HCT116 (cell line): ENCODE data around the gene PSMC3. TPM values are rescaled to one million over a fixed set of nuclear protein-coding genes. Genes with fewer than 3 reads are reported as not detected.

Experiments used
- ATAC-seq: fragments of 200-7000 bp; cut with Tn5 transposase; 2 replicates; pipeline ENCODE4 v1.9.1; 2020; ENCODE audit warnings: mild to moderate bottlenecking, moderate library complexity
- BruUV-seq: library from RNA; stranded (reverse); fragments of 400-500 nt; replicated peaks from 2 replicates; lab custom pipeline; 2021; lab: Mats Ljungman, UMichigan
- CTCF ChIA-PET: fragments of 300-600 bp; sonication (Branson Sonifier 250); formaldehyde crosslinking; loops from one replicate; lab custom pipeline; 2021; ENCODE audit warnings: antibody characterized with exemption; lab: Charles Lee
- POLR2A ChIA-PET: fragments of 300-600, 350-600 bp; sonication (Branson Sonifier 250); formaldehyde crosslinking; loops from one replicate; lab custom pipeline; 2021; ENCODE audit warnings: antibody characterized with exemption; lab: Charles Lee
- RAD21 ChIA-PET, 2 experiments: fragments of 300-600 bp; sonication (Branson Sonifier 250); formaldehyde crosslinking; loops; one replicate each; lab custom pipeline; 2023; ENCODE audit warnings: low total read pairs in 2 of 2; ENCODE audit not compliant: uncharacterized antibody in 2 of 2, unreplicated experiment in 2 of 2, low non-redundant PET in 1 of 2; lab: Charles Lee
- DNase-seq: peaks from one replicate; pipeline ENCODE4 v3.0.0-alpha.2; 2010; ENCODE audit warnings: low read depth, low spot score
- H2AFZ ChIP-seq: fragments of 200-600 bp; shearing (Covaris generic), sonication (generic); 2 replicates; pipeline ENCODE4 v1.6.1; 2017; ENCODE audit warnings: low read depth, mixed run types, mixed read lengths, antibody characterized with exemption, low read length; ENCODE audit not compliant: poor library complexity, severe bottlenecking
- H3K27ac ChIP-seq: 2 replicates; pipeline ENCODE4 v1.5.1; 2012; ENCODE audit warnings: low read depth, low read length
- H3K27me3 ChIP-seq: fragments of 200-600 bp; sonication (generic); 2 replicates; pipeline ENCODE4 v1.6.1; 2016; ENCODE audit warnings: mixed run types, low read length, mixed read lengths; ENCODE audit not compliant: insufficient read depth
- H3K36me3 ChIP-seq, 2 experiments: fragments of 200-500 bp in 1 of 2; fragments of 200-600 bp in 1 of 2; sonication (Bioruptor generic) in 1 of 2; sonication (generic) in 1 of 2; 2 replicates each; pipeline versions ENCODE4 v1.5.1 to v1.6.1; 2014 to 2016; ENCODE audit warnings: low read length in 2 of 2, inconsistent platforms in 1 of 2, mixed read lengths in 1 of 2, mixed run types in 1 of 2; ENCODE audit not compliant: insufficient read depth in 2 of 2, control insufficient read depth in 1 of 2
- H3K4me1 ChIP-seq, 2 experiments: fragments of 200-600 bp in 1 of 2; sonication (generic) in 1 of 2; 2 replicates each; pipeline versions ENCODE4 v1.5.1 to v1.6.1; 2012 to 2017; ENCODE audit warnings: low read length in 2 of 2, inconsistent platforms in 1 of 2, mild to moderate bottlenecking in 1 of 2, mixed read lengths in 1 of 2, mixed run types in 1 of 2, moderate library complexity in 1 of 2; ENCODE audit not compliant: insufficient read depth in 2 of 2, control insufficient read depth in 1 of 2
- H3K4me2 ChIP-seq: fragments of 200-600 bp; sonication (generic); 2 replicates; pipeline ENCODE4 v1.6.1; 2017; ENCODE audit warnings: mixed run types, low read length, mixed read lengths
- H3K4me3 ChIP-seq, 2 experiments: fragments of 200-600 bp in 1 of 2; sonication (generic) in 1 of 2; replicated peaks in 1 of 2; 2 replicates each; pipeline ENCODE4 v1.5.1; 2011 to 2016; ENCODE audit warnings: low read length in 2 of 2, control low read depth in 1 of 2, low read depth in 1 of 2, mild to moderate bottlenecking in 1 of 2, mixed read lengths in 1 of 2, mixed run types in 1 of 2
- H3K79me2 ChIP-seq: fragments of 200-600 bp; sonication (generic); 2 replicates; pipeline ENCODE4 v1.6.1; 2017; ENCODE audit warnings: mild to moderate bottlenecking, mixed run types, low read length, moderate library complexity, mixed read lengths; ENCODE audit not compliant: insufficient read depth
- H3K9ac ChIP-seq: fragments of 200-600 bp; sonication (generic); 2 replicates; pipeline ENCODE4 v1.6.1; 2016; ENCODE audit warnings: low read length, mixed read lengths
- H3K9me2 ChIP-seq: fragments of 200-600 bp; sonication (generic), shearing (Covaris generic); 2 replicates; pipeline ENCODE4 v1.6.1; 2017; ENCODE audit warnings: mixed run types, mild to moderate bottlenecking, moderate library complexity; ENCODE audit not compliant: insufficient read depth
- H3K9me3 ChIP-seq, 2 experiments: fragments of 200-500 bp in 1 of 2; fragments of 200-600 bp in 1 of 2; sonication (Bioruptor generic) in 1 of 2; sonication (generic) in 1 of 2; 2 replicates each; pipeline ENCODE4 v1.6.1; 2014 to 2017; ENCODE audit warnings: low read length in 2 of 2, mixed read lengths in 2 of 2, inconsistent platforms in 1 of 2, low read depth in 1 of 2, mild to moderate bottlenecking in 1 of 2, mixed run types in 1 of 2, moderate library complexity in 1 of 2; ENCODE audit not compliant: control insufficient read depth in 1 of 2, insufficient read depth in 1 of 2
- H4K20me1 ChIP-seq: fragments of 200-600 bp; sonication (generic), shearing (Covaris generic); 2 replicates; pipeline ENCODE4 v1.6.1; 2017; ENCODE audit warnings: mixed run types, mild to moderate bottlenecking, moderate library complexity; ENCODE audit not compliant: insufficient read depth
- ATF3 ChIP-seq: IDR thresholded peaks from 2 replicates; pipeline ENCODE4 v1.6.1; 2012
- CEBPB ChIP-seq: IDR thresholded peaks from 2 replicates; pipeline ENCODE4 v1.6.1; 2012; ENCODE audit warnings: low read depth
- EGR1 ChIP-seq: IDR thresholded peaks from 2 replicates; pipeline ENCODE4 v1.6.1; 2012; ENCODE audit warnings: low read depth
- EZH2phosphoT487 ChIP-seq: fragments of 200-600 bp; IDR thresholded peaks from 2 replicates; pipeline ENCODE4 v1.6.1; 2018; ENCODE audit warnings: antibody characterized with exemption, borderline replicate concordance
- FOSL1 ChIP-seq: IDR thresholded peaks from 2 replicates; pipeline ENCODE4 v1.6.1; 2012; ENCODE audit warnings: low read depth
- JUND ChIP-seq: IDR thresholded peaks from 2 replicates; pipeline ENCODE4 v1.6.1; 2012
- RAD21 ChIP-seq: IDR thresholded peaks from 2 replicates; pipeline ENCODE4 v1.6.1; 2012; ENCODE audit warnings: low read depth, mild to moderate bottlenecking
- SIN3A ChIP-seq: IDR thresholded peaks from 2 replicates; pipeline ENCODE4 v1.6.1; 2012; ENCODE audit warnings: low read depth
- SP1 ChIP-seq: IDR thresholded peaks from 2 replicates; pipeline ENCODE4 v1.6.1; 2012; ENCODE audit warnings: low read depth
- YY1 ChIP-seq: IDR thresholded peaks from 2 replicates; pipeline ENCODE4 v1.6.1; 2011; ENCODE audit warnings: low read length, low read depth, moderate library complexity, mild to moderate bottlenecking; ENCODE audit not compliant: insufficient replicate concordance; ENCODE audit errors: extremely low read depth
- intact Hi-C: fragments of 100-400 bp; cut with micrococcal nuclease; formaldehyde crosslinking; loops from 2 replicates; pipeline ENCODE4 v1.10.0; 2022
- total RNA-seq: library from RNA; stranded (reverse); gene quantifications from one replicate; pipeline ENCODE4 v1.2.1, GENCODE V29; 2021; ENCODE audit not compliant: unreplicated experiment
- TF ChIP-seq, protein P1 (sequence below): IDR thresholded peaks from 2 replicates; pipeline ENCODE4 v1.6.1; 2012; ENCODE audit warnings: low read depth
- TF ChIP-seq, protein P2 (sequence below): IDR thresholded peaks from 2 replicates; pipeline ENCODE4 v1.6.1; 2012

The PSMC3 gene
- total RNA-seq, 1 experiment from 2014 or later: 155 TPM

DNA sequence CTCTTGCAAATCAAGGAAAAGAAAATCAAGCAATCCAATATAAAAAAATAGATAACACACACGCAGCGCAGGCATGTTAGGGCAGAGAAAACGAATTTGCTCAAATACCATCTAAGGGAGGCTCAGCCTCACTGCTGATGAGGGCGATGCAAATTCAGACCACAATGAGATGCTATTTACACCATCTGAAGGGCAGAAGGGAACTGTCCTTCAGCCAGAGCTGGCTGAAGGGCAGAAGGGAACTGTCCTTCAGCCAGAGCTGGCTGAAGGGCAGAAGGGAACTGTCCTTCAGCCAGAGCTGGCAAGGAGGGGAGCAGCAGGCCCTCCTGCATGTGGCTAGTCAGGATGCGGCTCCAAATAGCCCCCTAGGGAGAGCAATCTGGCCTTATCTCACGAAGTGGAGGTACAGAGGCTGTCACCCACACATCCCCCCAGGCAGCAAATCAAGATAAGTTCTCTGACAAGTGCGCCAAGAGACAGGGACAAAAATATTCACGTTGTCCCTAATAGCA, 25.4 kb downstream of the PSMC3 start:
- Histone ChIP-seq H3K4me3 (no peak overlapping the region), H3K9ac (no peak overlapping the region), H3K27me3 (no peaks in the 10 kb centered on the region), H3K4me1 (no peaks in the 10 kb centered on the region), H3K36me3 (no peaks in the 10 kb centered on the region), H3K4me2 (no peak overlapping the region), H3K9me3 (no peaks in the 10 kb centered on the region), H3K27ac (no peak overlapping the region), H2AFZ (no peak overlapping the region), H4K20me1 (no peaks in the 10 kb centered on the region), H3K9me2 (no peaks in the 10 kb centered on the region), H3K79me2 (no peaks in the 10 kb centered on the region)
- no peak for DNase-seq
- ChIA-PET RAD21 (no interaction called here), CTCF (no interaction called here), POLR2A (no interaction called here)
- ATAC-seq: no peak
- BruUV-seq: no TSS peak
- no peak for TF ChIP-seq EGR1
- TF ChIP-seq, protein P1, sequence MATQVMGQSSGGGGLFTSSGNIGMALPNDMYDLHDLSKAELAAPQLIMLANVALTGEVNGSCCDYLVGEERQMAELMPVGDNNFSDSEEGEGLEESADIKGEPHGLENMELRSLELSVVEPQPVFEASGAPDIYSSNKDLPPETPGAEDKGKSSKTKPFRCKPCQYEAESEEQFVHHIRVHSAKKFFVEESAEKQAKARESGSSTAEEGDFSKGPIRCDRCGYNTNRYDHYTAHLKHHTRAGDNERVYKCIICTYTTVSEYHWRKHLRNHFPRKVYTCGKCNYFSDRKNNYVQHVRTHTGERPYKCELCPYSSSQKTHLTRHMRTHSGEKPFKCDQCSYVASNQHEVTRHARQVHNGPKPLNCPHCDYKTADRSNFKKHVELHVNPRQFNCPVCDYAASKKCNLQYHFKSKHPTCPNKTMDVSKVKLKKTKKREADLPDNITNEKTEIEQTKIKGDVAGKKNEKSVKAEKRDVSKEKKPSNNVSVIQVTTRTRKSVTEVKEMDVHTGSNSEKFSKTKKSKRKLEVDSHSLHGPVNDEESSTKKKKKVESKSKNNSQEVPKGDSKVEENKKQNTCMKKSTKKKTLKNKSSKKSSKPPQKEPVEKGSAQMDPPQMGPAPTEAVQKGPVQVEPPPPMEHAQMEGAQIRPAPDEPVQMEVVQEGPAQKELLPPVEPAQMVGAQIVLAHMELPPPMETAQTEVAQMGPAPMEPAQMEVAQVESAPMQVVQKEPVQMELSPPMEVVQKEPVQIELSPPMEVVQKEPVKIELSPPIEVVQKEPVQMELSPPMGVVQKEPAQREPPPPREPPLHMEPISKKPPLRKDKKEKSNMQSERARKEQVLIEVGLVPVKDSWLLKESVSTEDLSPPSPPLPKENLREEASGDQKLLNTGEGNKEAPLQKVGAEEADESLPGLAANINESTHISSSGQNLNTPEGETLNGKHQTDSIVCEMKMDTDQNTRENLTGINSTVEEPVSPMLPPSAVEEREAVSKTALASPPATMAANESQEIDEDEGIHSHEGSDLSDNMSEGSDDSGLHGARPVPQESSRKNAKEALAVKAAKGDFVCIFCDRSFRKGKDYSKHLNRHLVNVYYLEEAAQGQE: no peak
- no peak for TF ChIP-seq SP1
- TF ChIP-seq EZH2phosphoT487: no peak
- TF ChIP-seq ATF3: no peak
- TF ChIP-seq JUND: no peak
- no peak for TF ChIP-seq SIN3A
- TF ChIP-seq FOSL1: no peak
- TF ChIP-seq CEBPB: no peak
- no peak for TF ChIP-seq RAD21
- TF ChIP-seq, protein P2, sequence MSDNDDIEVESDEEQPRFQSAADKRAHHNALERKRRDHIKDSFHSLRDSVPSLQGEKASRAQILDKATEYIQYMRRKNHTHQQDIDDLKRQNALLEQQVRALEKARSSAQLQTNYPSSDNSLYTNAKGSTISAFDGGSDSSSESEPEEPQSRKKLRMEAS: no peak
- no peak for TF ChIP-seq YY1
- intact Hi-C loops: no loop called here
